Measurements from ENCODE around the gene FALEC. TPM values are rescaled to one million over a fixed set of nuclear protein-coding genes. Genes with fewer than 3 reads are reported as not detected.
A peak's percentile ranks its signal among the peaks of the same experiment; 100 is the strongest.

FALEC gene
- total RNA-seq, 1 experiment from 2014 or later: not detected

DNA sequence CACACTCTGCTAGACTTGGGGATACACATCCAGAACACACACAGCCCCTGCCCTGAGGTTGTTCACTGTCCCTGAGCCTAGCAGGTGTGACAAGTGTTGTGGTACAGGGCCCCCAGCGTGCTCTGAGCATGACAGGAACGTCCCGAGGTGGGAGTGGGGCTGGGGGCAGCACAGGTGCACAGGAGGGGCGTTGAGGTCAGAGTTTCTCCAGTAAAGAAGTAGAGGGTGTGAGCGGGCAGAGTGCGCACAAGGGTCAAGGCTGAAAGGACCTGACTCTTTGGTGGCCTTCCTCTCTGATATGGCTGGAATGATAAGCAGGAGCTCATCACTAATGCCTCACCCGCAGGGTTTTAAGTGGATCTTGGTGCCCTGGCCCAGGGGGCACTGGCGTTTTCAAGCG lies 1.3 kb upstream of the FALEC start:
- intact Hi-C loops (cut with micrococcal nuclease): no loop called here
- CTCF ChIA-PET: interaction anchor here (0.7 to 6.3 kb wide), 4 partner anchors 18 to 428 kb away, joined by 3 to 44 read pairs (median 5); no protein-coding TSS in a partner anchor
- peak overlapping the region; percentile 69 for H3K4me3 Mint-ChIP-seq (ENCODE audit: unreplicated experiment)
- no peaks in the 10 kb centered on the region for H3K27me3 Mint-ChIP-seq (ENCODE audit: insufficient read depth, unreplicated experiment)
- BruUV-seq (replicated peaks): no TSS peak
- H3K4me1 Mint-ChIP-seq (ENCODE audit: insufficient read depth, unreplicated experiment): peaks cover 10% of the 10 kb centered on the region
- POLR2A ChIA-PET: interaction anchor here (0.5 to 4.9 kb wide), 6 partner anchors 12 to 150 kb away, joined by 3 to 32 read pairs (median 10); partner anchors contain the start of genes RPRD2 and TARS2
- DNase-seq (ENCODE audit: unreplicated experiment): no peak
- H3K27ac Mint-ChIP-seq (ENCODE audit: low read depth, unreplicated experiment): no peak overlapping the region
- TF ChIP-seq, protein P1, sequence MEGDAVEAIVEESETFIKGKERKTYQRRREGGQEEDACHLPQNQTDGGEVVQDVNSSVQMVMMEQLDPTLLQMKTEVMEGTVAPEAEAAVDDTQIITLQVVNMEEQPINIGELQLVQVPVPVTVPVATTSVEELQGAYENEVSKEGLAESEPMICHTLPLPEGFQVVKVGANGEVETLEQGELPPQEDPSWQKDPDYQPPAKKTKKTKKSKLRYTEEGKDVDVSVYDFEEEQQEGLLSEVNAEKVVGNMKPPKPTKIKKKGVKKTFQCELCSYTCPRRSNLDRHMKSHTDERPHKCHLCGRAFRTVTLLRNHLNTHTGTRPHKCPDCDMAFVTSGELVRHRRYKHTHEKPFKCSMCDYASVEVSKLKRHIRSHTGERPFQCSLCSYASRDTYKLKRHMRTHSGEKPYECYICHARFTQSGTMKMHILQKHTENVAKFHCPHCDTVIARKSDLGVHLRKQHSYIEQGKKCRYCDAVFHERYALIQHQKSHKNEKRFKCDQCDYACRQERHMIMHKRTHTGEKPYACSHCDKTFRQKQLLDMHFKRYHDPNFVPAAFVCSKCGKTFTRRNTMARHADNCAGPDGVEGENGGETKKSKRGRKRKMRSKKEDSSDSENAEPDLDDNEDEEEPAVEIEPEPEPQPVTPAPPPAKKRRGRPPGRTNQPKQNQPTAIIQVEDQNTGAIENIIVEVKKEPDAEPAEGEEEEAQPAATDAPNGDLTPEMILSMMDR (IDR thresholded peaks at IDR 0.05; ENCODE audit: unreplicated experiment): no peak
- no peaks in the 10 kb centered on the region for H3K9me3 Mint-ChIP-seq (ENCODE audit: unreplicated experiment)
- H3K36me3 Mint-ChIP-seq (ENCODE audit: insufficient read depth, unreplicated experiment): no peaks in the 10 kb centered on the region

DNA sequence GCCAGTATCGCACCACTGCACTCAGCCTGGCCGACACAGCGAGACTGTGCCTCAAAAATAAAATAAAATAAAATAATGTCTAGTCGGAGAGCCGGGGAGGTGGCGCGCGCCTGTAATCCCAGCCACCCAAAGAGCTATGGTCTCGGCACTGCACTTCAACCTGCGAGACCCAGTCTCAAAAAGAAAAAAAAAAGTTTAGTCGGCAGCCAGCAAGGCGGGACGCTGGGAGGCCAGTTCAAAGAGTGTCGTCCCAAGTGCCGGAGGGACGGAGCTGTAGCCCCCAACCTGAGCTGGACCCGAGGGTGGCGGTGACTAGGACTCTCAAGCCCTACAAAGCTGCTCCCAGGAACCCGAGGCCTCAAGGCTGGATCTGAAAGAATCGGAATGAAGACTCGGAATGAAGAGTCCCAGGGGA lies 632 bp upstream of the FALEC start:
- POLR2A ChIA-PET: interaction anchor here (0.6 to 4.9 kb wide), 18 partner anchors 8 to 298 kb away, joined by 3 to 32 read pairs (median 6); partner anchors contain the start of genes ADAMTSL4, ECM1, ENSA and GOLPH3L
- Mint-ChIP-seq H3K4me3 (ENCODE audit: unreplicated experiment) (peak overlapping the region; percentile 69), H3K4me1 (ENCODE audit: insufficient read depth, unreplicated experiment) (peaks cover 10% of the 10 kb centered on the region), H3K27me3 (ENCODE audit: insufficient read depth, unreplicated experiment) (no peaks in the 10 kb centered on the region), H3K9me3 (ENCODE audit: unreplicated experiment) (no peaks in the 10 kb centered on the region), H3K36me3 (ENCODE audit: insufficient read depth, unreplicated experiment) (no peaks in the 10 kb centered on the region), H3K27ac (ENCODE audit: low read depth, unreplicated experiment) (no peak overlapping the region)
- CTCF ChIA-PET: interaction anchor here (0.6 to 6.3 kb wide), 13 partner anchors 17 to 529 kb away, joined by 3 to 44 read pairs (median 4); partner anchors contain the start of gene TARS2
- intact Hi-C loops (cut with micrococcal nuclease): loop anchor here (5.0 kb wide), 1 partner anchor 33 kb away; no protein-coding TSS in a partner anchor
- no peak for DNase-seq (ENCODE audit: unreplicated experiment)
- BruUV-seq (replicated peaks): no TSS peak
- TF ChIP-seq, protein P1 (IDR thresholded peaks at IDR 0.05; ENCODE audit: unreplicated experiment): no peak

DNA sequence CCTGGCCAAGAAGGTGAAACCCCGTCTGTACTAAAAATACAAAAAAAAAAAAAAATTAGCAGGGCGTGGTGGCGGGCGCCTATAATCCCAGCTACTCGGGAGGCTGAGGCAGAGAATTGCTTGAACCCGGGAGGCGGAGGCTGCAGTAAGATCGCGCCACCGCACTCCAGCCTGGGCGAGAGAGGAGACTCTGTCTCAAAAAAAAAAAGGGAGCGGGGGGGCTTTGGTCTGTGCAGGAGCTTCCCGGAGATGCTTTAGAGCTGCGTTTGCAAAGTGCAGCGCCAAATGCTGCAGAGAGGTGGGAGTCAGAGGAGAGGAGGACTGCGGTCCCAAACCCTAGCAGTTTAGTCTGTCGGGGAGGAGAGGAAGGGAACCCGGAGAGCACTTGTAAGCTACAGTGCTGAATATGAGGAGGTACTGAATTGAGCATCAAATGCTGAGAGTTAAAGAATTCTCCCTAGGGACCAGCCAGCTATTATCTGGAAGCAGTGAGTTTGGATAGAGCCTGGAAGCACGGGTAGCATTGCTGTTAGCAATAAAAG lies 569 bp downstream of the FALEC start:
- no peaks in the 10 kb centered on the region for H3K36me3 Mint-ChIP-seq (ENCODE audit: insufficient read depth, unreplicated experiment)
- TF ChIP-seq, protein P1 (IDR thresholded peaks at IDR 0.05; ENCODE audit: unreplicated experiment): no peak
- H3K4me3 Mint-ChIP-seq (ENCODE audit: unreplicated experiment): peak overlapping the region; percentile 69
- peak; percentile 13 for DNase-seq (ENCODE audit: unreplicated experiment)
- peaks cover 10% of the 10 kb centered on the region for H3K4me1 Mint-ChIP-seq (ENCODE audit: insufficient read depth, unreplicated experiment)
- ChIA-PET POLR2A (interaction anchor here (0.6 to 4.9 kb wide), 21 partner anchors 9 to 297 kb away, joined by 3 to 32 read pairs (median 6); partner anchors contain the start of genes ADAMTSL4, ECM1, GOLPH3L and RPRD2), CTCF (interaction anchor here (0.6 to 6.3 kb wide), 8 partner anchors 16 to 890 kb away, joined by 3 to 44 read pairs (median 4); partner anchors contain the start of gene TARS2)
- no peaks in the 10 kb centered on the region for H3K9me3 Mint-ChIP-seq (ENCODE audit: unreplicated experiment)
- H3K27ac Mint-ChIP-seq (ENCODE audit: low read depth, unreplicated experiment): peak overlapping the region; percentile 36
- no peaks in the 10 kb centered on the region for H3K27me3 Mint-ChIP-seq (ENCODE audit: insufficient read depth, unreplicated experiment)
- BruUV-seq (replicated peaks): TSS peak; percentile 49
- intact Hi-C loops (cut with micrococcal nuclease): loop anchor here (1.0 to 5.0 kb wide), 2 partner anchors 34 to 44 kb away; no protein-coding TSS in a partner anchor

DNA sequence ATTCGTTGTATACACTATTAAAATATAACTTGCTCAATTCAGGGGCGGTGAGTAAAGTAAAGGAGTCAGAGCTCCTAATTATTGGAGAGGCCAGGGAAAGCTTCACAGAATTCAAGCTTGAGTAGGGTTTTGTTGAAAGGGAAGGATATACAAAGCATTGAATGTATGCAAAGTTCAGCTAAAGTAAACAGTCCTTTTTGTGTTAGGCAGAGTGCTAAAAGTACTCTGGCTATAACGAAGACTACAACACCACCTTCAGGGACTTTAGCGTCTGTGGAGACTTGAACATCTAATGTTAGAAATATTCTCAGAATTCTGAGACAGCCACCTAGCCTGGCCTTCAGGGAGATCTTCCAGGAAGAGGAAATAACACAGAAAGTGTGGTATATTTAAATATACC lies 1.1 kb downstream of the FALEC start:
- Mint-ChIP-seq H3K9me3 (ENCODE audit: unreplicated experiment) (no peaks in the 10 kb centered on the region), H3K4me3 (ENCODE audit: unreplicated experiment) (peak overlapping the region; percentile 69), H3K27ac (ENCODE audit: low read depth, unreplicated experiment) (no peak overlapping the region), H3K36me3 (ENCODE audit: insufficient read depth, unreplicated experiment) (no peaks in the 10 kb centered on the region), H3K4me1 (ENCODE audit: insufficient read depth, unreplicated experiment) (peaks cover 10% of the 10 kb centered on the region), H3K27me3 (ENCODE audit: insufficient read depth, unreplicated experiment) (no peaks in the 10 kb centered on the region)
- ChIA-PET POLR2A (interaction anchor here (0.6 to 4.9 kb wide), 13 partner anchors 9 to 76 kb away, joined by 3 to 32 read pairs (median 6); partner anchors contain the start of genes ADAMTSL4, ECM1 and TARS2), CTCF (interaction anchor here (0.6 to 6.3 kb wide), 7 partner anchors 16 to 890 kb away, joined by 3 to 44 read pairs (median 5); no protein-coding TSS in a partner anchor)
- TF ChIP-seq, protein P1 (IDR thresholded peaks at IDR 0.05; ENCODE audit: unreplicated experiment): no peak
- BruUV-seq (replicated peaks): no TSS peak
- DNase-seq (ENCODE audit: unreplicated experiment): peak; percentile 18
- intact Hi-C loops (cut with micrococcal nuclease): loop anchor here (1.0 to 5.0 kb wide), 2 partner anchors 34 to 44 kb away; no protein-coding TSS in a partner anchor
